NT2/D1 (cell line): ENCODE measurements around the gene SLC25A45.

Experiments
- DNase-seq: peaks from one replicate; pipeline ENCODE4 v3.0.0-alpha.2; 2011; ENCODE audit warnings: low read depth, low spot score
- H3K27me3 ChIP-seq: 2 replicates; pipeline ENCODE4 v1.6.0; 2011; ENCODE audit warnings: mild to moderate bottlenecking; ENCODE audit not compliant: insufficient read length, insufficient read depth
- H3K36me3 ChIP-seq: 2 replicates; pipeline ENCODE4 v1.6.1; 2011; ENCODE audit warnings: mild to moderate bottlenecking, low read length, mixed read lengths; ENCODE audit not compliant: insufficient read depth, insufficient read length
- H3K4me1 ChIP-seq: 2 replicates; pipeline ENCODE4 v1.5.1; 2011; ENCODE audit not compliant: insufficient read depth, insufficient read length
- H3K4me3 ChIP-seq: 2 replicates; pipeline ENCODE4 v1.5.1; 2011; ENCODE audit warnings: low read depth; ENCODE audit not compliant: insufficient read length
- H3K9ac ChIP-seq: 2 replicates; pipeline ENCODE4 v1.6.0; 2011; ENCODE audit warnings: low read depth; ENCODE audit not compliant: insufficient read length
- H3K9me3 ChIP-seq: 2 replicates; pipeline ENCODE4 v1.5.1; 2011; ENCODE audit warnings: mild to moderate bottlenecking, low read length; ENCODE audit not compliant: insufficient read depth
- SUZ12 ChIP-seq: IDR thresholded peaks from 2 replicates; pipeline ENCODE4 v1.6.1; 2011; ENCODE audit not compliant: insufficient read length, insufficient read depth; ENCODE audit errors: extremely low read depth
- YY1 ChIP-seq: IDR thresholded peaks from 2 replicates; pipeline ENCODE4 v1.6.1; 2011; ENCODE audit not compliant: insufficient read length, insufficient read depth
- ZNF274 ChIP-seq: IDR thresholded peaks from 2 replicates; pipeline ENCODE4 v1.6.1; 2011; ENCODE audit warnings: mild to moderate bottlenecking, low read depth, low read length

Gene SLC25A45

DNA sequence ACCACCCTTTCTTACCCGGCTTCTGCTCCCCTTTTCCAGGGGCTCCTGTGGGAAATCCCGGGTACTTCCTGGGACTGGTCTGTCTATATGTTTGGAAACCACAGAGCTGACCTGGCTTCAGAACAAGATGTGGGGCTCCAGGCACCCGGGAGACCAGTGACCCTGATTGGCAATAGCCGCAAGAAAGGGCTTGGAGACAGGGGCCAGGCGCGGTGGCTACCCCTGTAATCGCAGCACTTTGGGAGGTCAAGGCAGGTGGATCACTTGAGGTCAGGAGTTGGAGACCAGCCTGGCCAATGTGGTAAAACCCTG, 37.0 kb upstream of the SLC25A45 start:
- no peak for TF ChIP-seq YY1
- no peak for TF ChIP-seq SUZ12
- no peak for TF ChIP-seq ZNF274
- Histone ChIP-seq H3K36me3 (peaks cover 14% of the 10 kb centered on the region), H3K9ac (peak overlapping the region; percentile 90), H3K9me3 (no peaks in the 10 kb centered on the region), H3K4me3 (peak overlapping the region; percentile 36), H3K4me1 (peaks cover 39% of the 10 kb centered on the region), H3K27me3 (no peaks in the 10 kb centered on the region)
- no peak for DNase-seq

- no peaks in the 10 kb centered on the region for H3K27me3 ChIP-seq
- H3K9ac ChIP-seq: peak overlapping the region; percentile 90
- peaks cover 39% of the 10 kb centered on the region for H3K4me1 ChIP-seq
- peak overlapping the region; percentile 36 for H3K4me3 ChIP-seq
- no peaks in the 10 kb centered on the region for H3K9me3 ChIP-seq
- TF ChIP-seq ZNF274 (no peak), YY1 (no peak), SUZ12 (no peak)
- peak; percentile 88 for DNase-seq
- H3K36me3 ChIP-seq: peaks cover 8% of the 10 kb centered on the region
Measured at GRCh38 chr11:65418681-65419459, 36.4 kb upstream of the SLC25A45 start.

- Histone ChIP-seq H3K9me3 (no peaks in the 10 kb centered on the region), H3K27me3 (no peaks in the 10 kb centered on the region), H3K9ac (peak overlapping the region; percentile 80), H3K36me3 (peaks cover 8% of the 10 kb centered on the region), H3K4me3 (no peak overlapping the region), H3K4me1 (peaks cover 39% of the 10 kb centered on the region)
- no peak for DNase-seq
- no peak for TF ChIP-seq YY1
Measured at GRCh38 chr11:65418431-65418680, 35.9 kb upstream of the SLC25A45 start.

DNA sequence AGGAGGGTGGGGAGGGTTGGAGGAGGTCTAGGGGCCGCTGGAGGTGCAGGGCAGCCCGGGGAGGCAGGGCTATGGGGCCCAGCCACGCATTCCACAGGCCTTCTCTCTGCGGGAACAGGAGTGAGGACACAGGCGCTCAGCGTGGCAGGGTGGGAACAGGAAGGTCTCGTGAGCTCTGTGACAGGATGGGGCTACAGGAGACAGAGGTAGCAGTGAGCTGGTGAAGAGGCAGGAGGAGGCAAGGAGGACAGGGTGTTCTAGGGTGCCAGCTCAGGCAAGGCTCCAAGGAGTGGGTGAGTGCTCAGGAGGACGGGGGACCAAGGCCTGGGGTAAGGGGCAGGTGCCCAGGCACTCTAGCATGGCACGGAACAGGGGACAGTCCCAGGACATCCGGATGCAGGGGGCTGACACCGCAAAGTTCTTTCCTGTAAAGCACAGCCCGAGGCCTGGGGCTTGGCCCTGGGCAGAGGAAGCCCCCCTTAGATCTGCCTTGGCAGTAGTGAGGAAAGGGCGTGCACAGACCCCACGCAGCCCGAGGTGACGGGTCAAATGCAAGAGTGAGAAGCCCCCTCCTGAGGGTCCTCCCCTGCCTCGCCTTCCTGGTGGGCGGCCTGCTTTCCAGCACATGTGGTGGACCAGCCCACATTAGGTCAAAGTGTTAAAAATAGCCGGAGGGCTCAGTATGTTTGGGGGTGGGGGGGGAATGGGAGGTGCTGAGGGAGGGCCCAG, 35.4 kb upstream of the SLC25A45 start:
- Histone ChIP-seq H3K9ac (peak overlapping the region; percentile 65), H3K4me1 (peaks cover 39% of the 10 kb centered on the region)
- no peak for TF ChIP-seq YY1

DNA sequence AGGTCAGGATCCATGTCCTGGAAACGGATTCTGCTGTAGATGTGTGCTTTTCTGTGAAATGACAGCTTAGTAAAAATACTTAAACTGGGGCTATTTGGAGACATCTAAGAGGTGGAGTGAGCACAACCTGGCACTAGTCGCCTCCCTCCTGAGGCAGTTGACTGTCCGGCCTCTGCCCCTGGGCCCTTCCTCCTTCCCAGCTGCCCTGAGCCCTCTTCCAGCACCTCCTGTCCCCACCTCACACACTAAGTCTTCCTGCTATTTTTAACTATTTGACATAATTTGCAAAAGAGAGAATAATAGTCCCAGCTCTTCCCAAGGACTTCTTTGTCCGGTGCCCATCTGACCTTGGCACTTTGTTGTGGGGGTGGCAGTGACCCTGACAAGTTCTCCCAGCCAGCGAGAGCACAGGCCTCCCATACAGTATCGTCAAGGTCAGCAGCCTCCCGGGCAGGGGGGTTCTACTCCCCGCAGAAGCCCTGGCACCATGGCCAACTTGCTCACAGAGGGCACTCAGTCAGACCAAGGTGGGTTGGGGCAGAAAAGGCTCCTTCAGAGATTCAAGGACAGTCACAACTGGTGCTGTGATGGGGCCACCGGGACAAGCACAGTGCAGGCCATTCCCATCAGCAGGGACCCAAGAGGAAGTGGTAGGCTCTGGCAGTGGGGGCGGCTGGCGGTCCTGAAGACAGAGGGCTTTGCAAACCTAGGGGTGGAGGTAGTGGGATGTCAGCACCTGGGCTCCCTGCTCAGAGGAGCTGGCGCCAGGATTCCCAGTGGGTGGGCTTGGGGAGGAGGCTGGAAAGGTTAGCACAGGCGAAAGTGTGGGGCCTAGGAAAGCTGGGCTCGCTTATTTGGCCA, 34.6 kb upstream of the SLC25A45 start:
- H3K9ac ChIP-seq: peak overlapping the region; percentile 65
- H3K4me1 ChIP-seq: peaks cover 39% of the 10 kb centered on the region
- TF ChIP-seq SUZ12: no peak
- no peak for TF ChIP-seq ZNF274
- no peak for TF ChIP-seq YY1

More for the DNA sequence above, 35.4 kb upstream of the SLC25A45 start:
- H3K27me3 ChIP-seq: no peaks in the 10 kb centered on the region
- DNase-seq: no peak
- H3K4me3 ChIP-seq: no peak overlapping the region
- H3K9me3 ChIP-seq: no peaks in the 10 kb centered on the region
- H3K36me3 ChIP-seq: peaks cover 9% of the 10 kb centered on the region

DNA sequence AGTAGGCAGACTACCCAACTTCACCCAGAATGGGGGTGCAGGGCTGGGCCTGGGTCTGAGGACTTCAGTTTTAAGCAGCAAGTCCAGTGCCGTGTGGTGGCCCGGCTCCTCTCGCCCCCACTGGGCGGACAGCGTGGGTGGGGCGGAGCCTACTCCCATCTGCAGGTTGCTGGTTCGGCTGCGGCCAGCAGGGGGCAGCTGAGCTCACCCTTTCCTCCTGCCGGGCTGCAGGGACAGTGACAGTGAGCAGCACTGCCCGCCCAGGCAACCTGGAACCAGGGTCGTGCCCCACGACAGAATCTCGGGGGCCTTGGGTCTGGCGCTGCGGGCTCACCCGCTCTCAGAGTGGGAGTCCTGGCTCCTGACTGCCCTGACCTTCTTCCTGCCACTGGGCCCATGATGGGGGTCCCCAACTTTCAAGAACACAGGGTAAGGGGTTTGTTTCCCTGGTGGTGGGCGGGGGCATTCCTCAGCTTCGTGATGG, 33.9 kb upstream of the SLC25A45 start:
- Histone ChIP-seq H3K4me1 (peaks cover 37% of the 10 kb centered on the region), H3K4me3 (no peak overlapping the region), H3K36me3 (peaks cover 23% of the 10 kb centered on the region), H3K9ac (peak overlapping the region; percentile 81), H3K27me3 (no peaks in the 10 kb centered on the region), H3K9me3 (no peaks in the 10 kb centered on the region)
- DNase-seq: peak; percentile 71
- TF ChIP-seq YY1 (no peak), ZNF274 (no peak), SUZ12 (no peak)

More for the DNA sequence above, 34.6 kb upstream of the SLC25A45 start:
- Histone ChIP-seq H3K9me3 (no peaks in the 10 kb centered on the region), H3K27me3 (no peaks in the 10 kb centered on the region), H3K36me3 (peaks cover 16% of the 10 kb centered on the region), H3K4me3 (no peak overlapping the region)
- no peak for DNase-seq
